Measurements from ENCODE around the gene PRKD1. TPM values are rescaled to one million over a fixed set of nuclear protein-coding genes. Genes with fewer than 3 reads are reported as not detected.
"Not testable (repeated sequence)": the region's sequence is repeated elsewhere in the genome, so short reads cannot be mapped to it uniquely, and the experiment has no call there.

The PRKD1 gene
- total and polyA plus RNA-seq, 10 of the 15 experiments (the other 5 are each of a cell fraction or from before 2014, with no cell fraction given): 0.02 to 0.56 TPM; not detected in 8

DNA sequence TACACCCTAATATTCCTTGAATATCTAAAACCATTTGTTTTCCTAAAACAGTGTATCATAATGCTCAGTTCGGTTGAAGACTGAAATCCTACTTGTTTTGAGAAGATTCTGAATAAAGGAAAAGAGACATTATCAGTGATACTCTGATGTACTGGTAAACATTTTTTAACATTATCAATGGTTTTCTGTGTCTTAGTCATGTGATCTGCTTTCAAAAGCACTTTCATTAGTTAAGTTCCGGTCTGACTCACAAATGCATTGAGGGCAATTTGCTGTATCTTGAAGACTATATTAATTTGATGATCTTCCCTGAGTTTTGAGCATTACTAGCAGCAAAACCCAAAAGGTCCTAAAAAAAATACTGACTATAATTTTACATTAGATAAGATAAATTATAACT lies 145.6 kb downstream of the PRKD1 start:
- Histone ChIP-seq H3K9ac (ENCODE audit: control insufficient read depth, insufficient read depth, low read length) (no peak overlapping the region), H3K36me3 (ENCODE audit: control insufficient read depth in 2 of 2, insufficient read depth in 2 of 2, low read length in 1 of 2) (no peaks in the 10 kb centered on the region), H3K9me3 (replicated peaks; ENCODE audit: control insufficient read depth, insufficient read depth, low read length) (no peaks in the 10 kb centered on the region), H3K4me1 (ENCODE audit: control insufficient read depth, insufficient read depth, low read length) (no peaks in the 10 kb centered on the region), H3K27ac (ENCODE audit: control insufficient read depth, insufficient read depth) (no peak overlapping the region), H3K79me2 (ENCODE audit: control insufficient read depth, insufficient read depth, low read length) (no peaks in the 10 kb centered on the region), H4K20me1 (ENCODE audit: control insufficient read depth, insufficient read depth) (no peaks in the 10 kb centered on the region), H2AFZ (ENCODE audit: control insufficient read depth, low read depth, low read length) (no peak overlapping the region), H3K4me3 (no peak overlapping the region), H3K27me3 (replicated peaks in 1 of 2; ENCODE audit: control insufficient read depth in 2 of 2, insufficient read depth in 2 of 2, low read length in 1 of 2) (no peaks in the 10 kb centered on the region), H3K4me2 (ENCODE audit: control insufficient read depth, insufficient read depth) (no peak overlapping the region)
- no peak for FAIRE-seq
- POLR2A ChIA-PET: no interaction called here
- SMC1A ChIA-PET (ENCODE audit: uncharacterized antibody, unreplicated experiment): no interaction called here
- RAD21 ChIA-PET (ENCODE audit: unreplicated experiment): no interaction called here
- in situ Hi-C loops (cut with MboI): no loop called here
- BruUV-seq (replicated peaks): no TSS peak
- ATAC-seq: no peak
- CTCF ChIA-PET: no interaction called here
- intact Hi-C loops (cut with micrococcal nuclease; ENCODE audit: unreplicated experiment): no loop called here
- WGBS (ENCODE audit: insufficient coverage, insufficient replicate concordance, low lambda C conversion rate, missing lambda C conversion rate): 12% methylated on average over 2 of the region's 2 CpGs
- no peak for DNase-seq (ENCODE audit: low read depth, low spot score)
- TF ChIP-seq NBN (IDR thresholded peaks at IDR 0.05): no peak
- TF ChIP-seq, protein P1, sequence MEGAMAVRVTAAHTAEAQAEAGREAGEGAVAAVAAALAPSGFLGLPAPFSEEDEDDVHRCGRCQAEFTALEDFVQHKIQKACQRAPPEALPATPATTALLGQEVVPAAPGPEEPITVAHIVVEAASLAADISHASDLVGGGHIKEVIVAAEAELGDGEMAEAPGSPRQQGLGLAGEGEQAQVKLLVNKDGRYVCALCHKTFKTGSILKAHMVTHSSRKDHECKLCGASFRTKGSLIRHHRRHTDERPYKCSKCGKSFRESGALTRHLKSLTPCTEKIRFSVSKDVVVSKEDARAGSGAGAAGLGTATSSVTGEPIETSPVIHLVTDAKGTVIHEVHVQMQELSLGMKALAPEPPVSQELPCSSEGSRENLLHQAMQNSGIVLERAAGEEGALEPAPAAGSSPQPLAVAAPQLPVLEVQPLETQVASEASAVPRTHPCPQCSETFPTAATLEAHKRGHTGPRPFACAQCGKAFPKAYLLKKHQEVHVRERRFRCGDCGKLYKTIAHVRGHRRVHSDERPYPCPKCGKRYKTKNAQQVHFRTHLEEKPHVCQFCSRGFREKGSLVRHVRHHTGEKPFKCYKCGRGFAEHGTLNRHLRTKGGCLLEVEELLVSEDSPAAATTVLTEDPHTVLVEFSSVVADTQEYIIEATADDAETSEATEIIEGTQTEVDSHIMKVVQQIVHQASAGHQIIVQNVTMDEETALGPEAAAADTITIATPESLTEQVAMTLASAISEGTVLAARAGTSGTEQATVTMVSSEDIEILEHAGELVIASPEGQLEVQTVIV (IDR thresholded peaks at IDR 0.05; ENCODE audit: borderline replicate concordance, partially characterized antibody): no peak
- TF ChIP-seq ZNF217 (IDR thresholded peaks at IDR 0.05): no peak
- TF ChIP-seq, protein P2, sequence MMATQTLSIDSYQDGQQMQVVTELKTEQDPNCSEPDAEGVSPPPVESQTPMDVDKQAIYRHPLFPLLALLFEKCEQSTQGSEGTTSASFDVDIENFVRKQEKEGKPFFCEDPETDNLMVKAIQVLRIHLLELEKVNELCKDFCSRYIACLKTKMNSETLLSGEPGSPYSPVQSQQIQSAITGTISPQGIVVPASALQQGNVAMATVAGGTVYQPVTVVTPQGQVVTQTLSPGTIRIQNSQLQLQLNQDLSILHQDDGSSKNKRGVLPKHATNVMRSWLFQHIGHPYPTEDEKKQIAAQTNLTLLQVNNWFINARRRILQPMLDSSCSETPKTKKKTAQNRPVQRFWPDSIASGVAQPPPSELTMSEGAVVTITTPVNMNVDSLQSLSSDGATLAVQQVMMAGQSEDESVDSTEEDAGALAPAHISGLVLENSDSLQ (IDR thresholded peaks at IDR 0.05): no peak

DNA sequence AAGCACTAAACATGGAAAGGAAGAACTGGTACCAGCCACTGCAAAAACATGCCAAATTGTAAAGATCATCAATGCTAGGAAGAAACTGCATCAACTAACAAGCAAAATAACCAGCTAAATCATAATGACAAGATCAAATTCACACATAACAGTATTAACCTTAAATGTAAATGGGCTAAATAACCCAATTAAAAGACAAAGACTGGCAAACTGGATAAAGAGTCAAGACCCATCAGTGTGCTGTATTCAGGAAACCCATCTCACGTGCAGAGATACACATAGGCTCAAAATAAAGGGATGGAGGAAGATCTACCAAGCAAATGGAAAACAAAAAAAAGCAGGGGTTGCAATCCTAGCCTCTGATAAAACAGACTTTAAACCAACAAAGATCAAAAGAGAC lies 150.5 kb downstream of the PRKD1 start:
- in situ Hi-C loops (cut with MboI); H4K20me1 ChIP-seq (ENCODE audit: control insufficient read depth, insufficient read depth); H3K9ac ChIP-seq (ENCODE audit: control insufficient read depth, insufficient read depth, low read length); SMC1A ChIA-PET (ENCODE audit: uncharacterized antibody, unreplicated experiment); H3K9me3 ChIP-seq (replicated peaks; ENCODE audit: control insufficient read depth, insufficient read depth, low read length); FAIRE-seq; BruUV-seq (replicated peaks); H2AFZ ChIP-seq (ENCODE audit: control insufficient read depth, low read depth, low read length); POLR2A ChIA-PET; H3K4me1 ChIP-seq (ENCODE audit: control insufficient read depth, insufficient read depth, low read length); RAD21 ChIA-PET (ENCODE audit: unreplicated experiment); CTCF ChIA-PET; H3K79me2 ChIP-seq (ENCODE audit: control insufficient read depth, insufficient read depth, low read length); DNase-seq (ENCODE audit: low read depth, low spot score); H3K27me3 ChIP-seq (replicated peaks in 1 of 2; ENCODE audit: control insufficient read depth in 2 of 2, insufficient read depth in 2 of 2, low read length in 1 of 2); H3K36me3 ChIP-seq (ENCODE audit: control insufficient read depth in 2 of 2, insufficient read depth in 2 of 2, low read length in 1 of 2); intact Hi-C loops (cut with micrococcal nuclease; ENCODE audit: unreplicated experiment); H3K27ac ChIP-seq (ENCODE audit: control insufficient read depth, insufficient read depth); ATAC-seq; H3K4me3 ChIP-seq; H3K4me2 ChIP-seq (ENCODE audit: control insufficient read depth, insufficient read depth): not testable (repeated sequence)
- WGBS (ENCODE audit: insufficient coverage, insufficient replicate concordance, low lambda C conversion rate, missing lambda C conversion rate): 0% methylated on average over 1 of the region's 1 CpG
